ENCODE data around the gene OR14A2.

DNA sequence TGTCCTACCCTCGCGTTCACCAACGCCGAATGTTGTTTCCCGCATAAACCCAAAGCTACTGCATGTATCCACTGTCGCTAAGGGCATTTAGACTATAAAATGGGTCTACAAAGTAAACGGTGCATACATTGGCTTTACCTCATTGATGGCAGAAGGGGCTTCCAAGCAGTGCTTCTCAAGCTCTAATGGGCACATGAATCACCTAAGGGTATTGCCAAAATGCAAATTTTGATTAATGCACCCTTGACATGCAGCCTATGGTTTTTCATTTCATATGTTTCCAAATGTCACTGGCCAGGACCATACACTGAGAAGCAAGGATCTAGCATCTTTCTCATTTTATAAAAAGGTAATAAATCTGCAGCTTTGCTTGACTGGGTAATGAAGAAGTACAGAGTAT is 34.2 kb downstream of the OR14A2 start:
- TF ChIP-seq, protein P1, sequence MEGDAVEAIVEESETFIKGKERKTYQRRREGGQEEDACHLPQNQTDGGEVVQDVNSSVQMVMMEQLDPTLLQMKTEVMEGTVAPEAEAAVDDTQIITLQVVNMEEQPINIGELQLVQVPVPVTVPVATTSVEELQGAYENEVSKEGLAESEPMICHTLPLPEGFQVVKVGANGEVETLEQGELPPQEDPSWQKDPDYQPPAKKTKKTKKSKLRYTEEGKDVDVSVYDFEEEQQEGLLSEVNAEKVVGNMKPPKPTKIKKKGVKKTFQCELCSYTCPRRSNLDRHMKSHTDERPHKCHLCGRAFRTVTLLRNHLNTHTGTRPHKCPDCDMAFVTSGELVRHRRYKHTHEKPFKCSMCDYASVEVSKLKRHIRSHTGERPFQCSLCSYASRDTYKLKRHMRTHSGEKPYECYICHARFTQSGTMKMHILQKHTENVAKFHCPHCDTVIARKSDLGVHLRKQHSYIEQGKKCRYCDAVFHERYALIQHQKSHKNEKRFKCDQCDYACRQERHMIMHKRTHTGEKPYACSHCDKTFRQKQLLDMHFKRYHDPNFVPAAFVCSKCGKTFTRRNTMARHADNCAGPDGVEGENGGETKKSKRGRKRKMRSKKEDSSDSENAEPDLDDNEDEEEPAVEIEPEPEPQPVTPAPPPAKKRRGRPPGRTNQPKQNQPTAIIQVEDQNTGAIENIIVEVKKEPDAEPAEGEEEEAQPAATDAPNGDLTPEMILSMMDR (IDR thresholded peaks at IDR 0.05): no peak
- TF ChIP-seq JUN (CRISPR knock-in tag; IDR thresholded peaks at IDR 0.05) (no peak), USF1 (CRISPR knock-in tag; IDR thresholded peaks at IDR 0.05) (no peak), ZBTB21 (CRISPR knock-in tag; IDR thresholded peaks at IDR 0.05; ENCODE audit: borderline replicate concordance) (no peak), USF2 (CRISPR knock-in tag; IDR thresholded peaks at IDR 0.05) (no peak), MAX (CRISPR knock-in tag; IDR thresholded peaks at IDR 0.05) (no peak), ZNF138 (CRISPR knock-in tag; conservative IDR thresholded peaks at IDR 0.05) (no peak), ESRRA (CRISPR knock-in tag; IDR thresholded peaks at IDR 0.05; ENCODE audit: borderline replicate concordance) (no peak), ELF4 (CRISPR knock-in tag; IDR thresholded peaks at IDR 0.05; ENCODE audit: low read depth) (no peak), SMAD3 (CRISPR knock-in tag; IDR thresholded peaks at IDR 0.05; ENCODE audit: borderline replicate concordance) (no peak)
- TF ChIP-seq, protein P2, sequence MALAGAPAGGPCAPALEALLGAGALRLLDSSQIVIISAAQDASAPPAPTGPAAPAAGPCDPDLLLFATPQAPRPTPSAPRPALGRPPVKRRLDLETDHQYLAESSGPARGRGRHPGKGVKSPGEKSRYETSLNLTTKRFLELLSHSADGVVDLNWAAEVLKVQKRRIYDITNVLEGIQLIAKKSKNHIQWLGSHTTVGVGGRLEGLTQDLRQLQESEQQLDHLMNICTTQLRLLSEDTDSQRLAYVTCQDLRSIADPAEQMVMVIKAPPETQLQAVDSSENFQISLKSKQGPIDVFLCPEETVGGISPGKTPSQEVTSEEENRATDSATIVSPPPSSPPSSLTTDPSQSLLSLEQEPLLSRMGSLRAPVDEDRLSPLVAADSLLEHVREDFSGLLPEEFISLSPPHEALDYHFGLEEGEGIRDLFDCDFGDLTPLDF (CRISPR knock-in tag; IDR thresholded peaks at IDR 0.05): no peak
- TF ChIP-seq, protein P3, sequence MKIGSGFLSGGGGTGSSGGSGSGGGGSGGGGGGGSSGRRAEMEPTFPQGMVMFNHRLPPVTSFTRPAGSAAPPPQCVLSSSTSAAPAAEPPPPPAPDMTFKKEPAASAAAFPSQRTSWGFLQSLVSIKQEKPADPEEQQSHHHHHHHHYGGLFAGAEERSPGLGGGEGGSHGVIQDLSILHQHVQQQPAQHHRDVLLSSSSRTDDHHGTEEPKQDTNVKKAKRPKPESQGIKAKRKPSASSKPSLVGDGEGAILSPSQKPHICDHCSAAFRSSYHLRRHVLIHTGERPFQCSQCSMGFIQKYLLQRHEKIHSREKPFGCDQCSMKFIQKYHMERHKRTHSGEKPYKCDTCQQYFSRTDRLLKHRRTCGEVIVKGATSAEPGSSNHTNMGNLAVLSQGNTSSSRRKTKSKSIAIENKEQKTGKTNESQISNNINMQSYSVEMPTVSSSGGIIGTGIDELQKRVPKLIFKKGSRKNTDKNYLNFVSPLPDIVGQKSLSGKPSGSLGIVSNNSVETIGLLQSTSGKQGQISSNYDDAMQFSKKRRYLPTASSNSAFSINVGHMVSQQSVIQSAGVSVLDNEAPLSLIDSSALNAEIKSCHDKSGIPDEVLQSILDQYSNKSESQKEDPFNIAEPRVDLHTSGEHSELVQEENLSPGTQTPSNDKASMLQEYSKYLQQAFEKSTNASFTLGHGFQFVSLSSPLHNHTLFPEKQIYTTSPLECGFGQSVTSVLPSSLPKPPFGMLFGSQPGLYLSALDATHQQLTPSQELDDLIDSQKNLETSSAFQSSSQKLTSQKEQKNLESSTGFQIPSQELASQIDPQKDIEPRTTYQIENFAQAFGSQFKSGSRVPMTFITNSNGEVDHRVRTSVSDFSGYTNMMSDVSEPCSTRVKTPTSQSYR (CRISPR knock-in tag; IDR thresholded peaks at IDR 0.05): no peak
- TF ChIP-seq, protein P4, sequence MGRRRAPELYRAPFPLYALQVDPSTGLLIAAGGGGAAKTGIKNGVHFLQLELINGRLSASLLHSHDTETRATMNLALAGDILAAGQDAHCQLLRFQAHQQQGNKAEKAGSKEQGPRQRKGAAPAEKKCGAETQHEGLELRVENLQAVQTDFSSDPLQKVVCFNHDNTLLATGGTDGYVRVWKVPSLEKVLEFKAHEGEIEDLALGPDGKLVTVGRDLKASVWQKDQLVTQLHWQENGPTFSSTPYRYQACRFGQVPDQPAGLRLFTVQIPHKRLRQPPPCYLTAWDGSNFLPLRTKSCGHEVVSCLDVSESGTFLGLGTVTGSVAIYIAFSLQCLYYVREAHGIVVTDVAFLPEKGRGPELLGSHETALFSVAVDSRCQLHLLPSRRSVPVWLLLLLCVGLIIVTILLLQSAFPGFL (CRISPR knock-in tag; IDR thresholded peaks at IDR 0.05; ENCODE audit: borderline replicate concordance): no peak
- TF ChIP-seq, protein P5, sequence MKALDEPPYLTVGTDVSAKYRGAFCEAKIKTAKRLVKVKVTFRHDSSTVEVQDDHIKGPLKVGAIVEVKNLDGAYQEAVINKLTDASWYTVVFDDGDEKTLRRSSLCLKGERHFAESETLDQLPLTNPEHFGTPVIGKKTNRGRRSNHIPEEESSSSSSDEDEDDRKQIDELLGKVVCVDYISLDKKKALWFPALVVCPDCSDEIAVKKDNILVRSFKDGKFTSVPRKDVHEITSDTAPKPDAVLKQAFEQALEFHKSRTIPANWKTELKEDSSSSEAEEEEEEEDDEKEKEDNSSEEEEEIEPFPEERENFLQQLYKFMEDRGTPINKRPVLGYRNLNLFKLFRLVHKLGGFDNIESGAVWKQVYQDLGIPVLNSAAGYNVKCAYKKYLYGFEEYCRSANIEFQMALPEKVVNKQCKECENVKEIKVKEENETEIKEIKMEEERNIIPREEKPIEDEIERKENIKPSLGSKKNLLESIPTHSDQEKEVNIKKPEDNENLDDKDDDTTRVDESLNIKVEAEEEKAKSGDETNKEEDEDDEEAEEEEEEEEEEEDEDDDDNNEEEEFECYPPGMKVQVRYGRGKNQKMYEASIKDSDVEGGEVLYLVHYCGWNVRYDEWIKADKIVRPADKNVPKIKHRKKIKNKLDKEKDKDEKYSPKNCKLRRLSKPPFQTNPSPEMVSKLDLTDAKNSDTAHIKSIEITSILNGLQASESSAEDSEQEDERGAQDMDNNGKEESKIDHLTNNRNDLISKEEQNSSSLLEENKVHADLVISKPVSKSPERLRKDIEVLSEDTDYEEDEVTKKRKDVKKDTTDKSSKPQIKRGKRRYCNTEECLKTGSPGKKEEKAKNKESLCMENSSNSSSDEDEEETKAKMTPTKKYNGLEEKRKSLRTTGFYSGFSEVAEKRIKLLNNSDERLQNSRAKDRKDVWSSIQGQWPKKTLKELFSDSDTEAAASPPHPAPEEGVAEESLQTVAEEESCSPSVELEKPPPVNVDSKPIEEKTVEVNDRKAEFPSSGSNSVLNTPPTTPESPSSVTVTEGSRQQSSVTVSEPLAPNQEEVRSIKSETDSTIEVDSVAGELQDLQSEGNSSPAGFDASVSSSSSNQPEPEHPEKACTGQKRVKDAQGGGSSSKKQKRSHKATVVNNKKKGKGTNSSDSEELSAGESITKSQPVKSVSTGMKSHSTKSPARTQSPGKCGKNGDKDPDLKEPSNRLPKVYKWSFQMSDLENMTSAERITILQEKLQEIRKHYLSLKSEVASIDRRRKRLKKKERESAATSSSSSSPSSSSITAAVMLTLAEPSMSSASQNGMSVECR (CRISPR knock-in tag; IDR thresholded peaks at IDR 0.05; ENCODE audit: borderline replicate concordance): no peak

Data from WTC11 (cell line).